SIG-M5 treated with dmso at 0.1 percent for 504 hours (cell line): ENCODE measurements around the gene RASSF1.

Source experiments
- DNase-seq: peaks from one replicate; lab custom pipeline; 2025; ENCODE audit not compliant: unreplicated experiment; lab: John Stamatoyannopoulos, UW

The RASSF1 gene

GRCh38 chr3:50345586-50346234 lies 5.1 kb upstream of the RASSF1 start, which contains the start of gene ZMYND10:
Gene ZMYND10 (minus strand): TSS chr3:50345732. CDS start chr3:50345579, 153 bp downstream.
- no peak for DNase-seq

DNA sequence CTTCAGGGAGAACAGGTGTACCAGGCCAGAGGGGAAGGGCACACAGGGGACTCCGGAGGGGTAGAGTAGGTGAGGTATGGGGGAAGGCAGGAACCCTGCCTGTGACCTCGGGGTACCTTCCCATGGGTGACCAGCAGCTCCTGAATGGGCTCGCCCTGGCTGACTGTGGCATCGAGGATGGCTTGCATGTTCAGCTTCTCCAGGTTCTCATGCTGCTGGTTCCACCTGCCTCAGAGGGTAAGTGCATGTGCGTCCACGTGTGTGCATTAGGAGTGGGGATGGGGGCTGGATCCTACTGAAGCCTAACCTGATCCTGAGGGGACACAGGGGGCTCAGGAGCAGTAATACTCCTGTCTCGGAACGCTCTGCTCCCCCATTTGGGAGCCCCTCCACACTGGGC lies 4.4 kb upstream of the RASSF1 start:
- no peak for DNase-seq

DNA sequence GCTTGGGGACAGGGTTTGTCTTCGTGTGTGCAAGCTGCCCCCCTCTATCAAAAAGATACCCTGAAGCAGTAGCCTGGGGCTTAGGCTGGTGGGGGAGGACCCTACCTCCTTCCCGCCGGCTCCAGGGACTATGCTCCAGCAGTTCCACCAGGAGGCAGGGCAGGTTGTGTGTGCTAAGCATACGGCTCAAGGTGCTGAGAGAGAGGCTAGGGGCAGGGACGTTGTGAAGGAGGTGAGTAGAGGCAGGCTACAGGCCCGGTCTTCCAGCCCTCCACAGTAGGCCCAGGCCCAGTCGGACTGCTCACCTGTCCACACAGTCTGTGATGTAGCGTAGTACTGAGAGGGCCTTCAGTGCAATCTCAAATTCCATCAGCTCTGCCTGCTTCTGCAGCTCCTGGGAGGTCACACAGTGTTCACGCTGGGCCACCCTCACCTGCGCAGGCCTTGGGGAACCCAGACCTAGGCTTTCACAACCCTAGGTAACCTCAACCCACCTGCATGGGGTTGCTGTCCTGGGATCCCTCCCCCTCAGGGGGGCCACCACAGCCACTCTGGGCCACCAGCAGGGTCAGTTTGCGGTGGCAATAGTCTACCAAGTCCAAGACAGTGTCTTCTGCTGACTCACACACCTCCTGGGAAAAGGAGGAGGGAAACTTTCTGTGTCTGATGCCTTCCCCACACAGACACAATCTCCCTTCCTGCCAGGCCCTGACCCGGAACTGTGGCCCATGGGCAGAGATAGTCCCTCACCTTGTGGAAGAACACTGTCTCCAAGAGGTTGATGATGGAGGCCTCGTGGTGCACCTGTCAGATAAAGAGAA lies 2.4 kb upstream of the RASSF1 start:
- no peak for DNase-seq

GRCh38 chr3:50341996-50342650 lies 1.5 kb upstream of the RASSF1 start:
- DNase-seq: no peak

DNA sequence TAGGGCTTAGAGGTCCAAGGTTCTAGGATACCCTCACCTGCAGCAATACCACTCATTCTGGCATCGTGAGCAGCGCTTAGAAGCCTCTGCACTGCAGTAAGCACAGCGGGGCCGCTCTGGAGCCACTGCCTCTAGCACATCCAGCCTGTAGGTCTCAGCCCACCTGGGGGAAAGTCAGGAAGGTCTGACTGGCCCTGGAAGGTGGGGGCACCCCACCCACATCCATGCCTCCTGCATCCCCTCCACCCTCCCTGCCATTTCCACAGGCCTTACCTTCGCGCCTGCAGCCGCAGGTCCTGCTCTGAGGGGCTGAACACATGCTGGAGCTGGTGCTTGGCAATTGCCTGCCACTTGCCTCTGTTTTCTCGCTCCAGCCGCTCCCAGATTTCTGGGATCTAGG lies 901 bp upstream of the RASSF1 start:
- DNase-seq: no peak

- no peak for DNase-seq
These were observed 539 bp downstream of the RASSF1 start for GRCh38 chr3:50340147-50340447.

GRCh38 chr3:50339485-50340146 lies 1.0 kb downstream of the RASSF1 start:
- no peak for DNase-seq

- peak; percentile 65 for DNase-seq
These were observed 1.7 kb downstream of the RASSF1 start for GRCh38 chr3:50338965-50339364.

GRCh38 chr3:50337175-50337861 lies 3.3 kb downstream of the RASSF1 start:
- DNase-seq: peak; percentile 98

- no peak for DNase-seq
These were observed 4.0 kb downstream of the RASSF1 start for GRCh38 chr3:50336452-50337174.

- no peak for DNase-seq
These were observed 6.1 kb downstream of the RASSF1 start for GRCh38 chr3:50334339-50335075.

DNA sequence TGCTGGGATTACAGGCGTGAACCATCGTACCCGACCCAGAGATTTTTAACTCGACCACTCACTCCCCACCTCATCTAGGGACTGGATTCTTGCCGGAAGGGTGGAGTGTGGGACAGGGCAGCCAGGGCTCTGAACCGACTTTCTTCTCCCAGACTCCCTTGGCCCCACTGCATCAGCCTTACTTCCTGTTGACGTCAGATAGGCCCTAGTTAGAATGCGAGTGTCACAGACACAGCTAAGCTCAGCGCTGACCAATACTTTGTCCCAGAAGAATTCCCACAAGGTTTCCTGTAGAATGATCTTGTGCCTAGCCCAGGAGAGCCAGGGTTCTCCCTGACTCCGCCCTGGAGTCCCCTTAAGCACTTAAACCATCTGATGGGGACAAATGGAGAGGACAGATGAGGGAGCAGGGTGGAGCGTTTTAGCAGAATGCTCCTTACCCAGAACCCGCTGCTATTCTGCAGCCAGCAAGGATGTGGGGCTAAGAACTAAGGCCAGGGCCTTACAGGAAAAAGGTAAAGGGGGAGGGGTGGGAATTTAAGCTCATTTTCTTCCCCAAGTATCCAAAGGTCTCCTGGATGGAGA lies 6.8 kb downstream of the RASSF1 start:
- no peak for DNase-seq

- DNase-seq: no peak
These were observed 9.2 kb downstream of the RASSF1 start for GRCh38 chr3:50331364-50331907.

DNA sequence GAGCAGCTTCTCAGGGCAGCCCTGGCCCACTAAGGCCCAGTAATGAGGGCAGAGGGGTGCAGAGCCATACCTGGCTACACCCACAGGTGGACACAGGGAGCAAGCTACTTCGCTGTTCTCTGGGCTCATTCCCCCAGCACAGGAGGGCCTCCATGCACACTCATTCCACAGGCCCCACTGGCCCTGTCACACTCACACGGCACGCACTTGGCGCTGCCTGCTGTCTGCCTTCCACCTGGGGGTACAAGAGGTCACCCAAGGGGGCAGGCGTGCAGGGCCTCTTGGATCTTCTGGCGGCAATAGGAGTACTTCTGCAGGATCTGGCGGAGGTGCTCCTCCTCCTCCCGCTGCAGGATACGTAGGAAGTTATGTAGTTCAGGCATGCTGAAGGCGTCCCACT lies 10.3 kb downstream of the RASSF1 start:
- DNase-seq: no peak

DNA sequence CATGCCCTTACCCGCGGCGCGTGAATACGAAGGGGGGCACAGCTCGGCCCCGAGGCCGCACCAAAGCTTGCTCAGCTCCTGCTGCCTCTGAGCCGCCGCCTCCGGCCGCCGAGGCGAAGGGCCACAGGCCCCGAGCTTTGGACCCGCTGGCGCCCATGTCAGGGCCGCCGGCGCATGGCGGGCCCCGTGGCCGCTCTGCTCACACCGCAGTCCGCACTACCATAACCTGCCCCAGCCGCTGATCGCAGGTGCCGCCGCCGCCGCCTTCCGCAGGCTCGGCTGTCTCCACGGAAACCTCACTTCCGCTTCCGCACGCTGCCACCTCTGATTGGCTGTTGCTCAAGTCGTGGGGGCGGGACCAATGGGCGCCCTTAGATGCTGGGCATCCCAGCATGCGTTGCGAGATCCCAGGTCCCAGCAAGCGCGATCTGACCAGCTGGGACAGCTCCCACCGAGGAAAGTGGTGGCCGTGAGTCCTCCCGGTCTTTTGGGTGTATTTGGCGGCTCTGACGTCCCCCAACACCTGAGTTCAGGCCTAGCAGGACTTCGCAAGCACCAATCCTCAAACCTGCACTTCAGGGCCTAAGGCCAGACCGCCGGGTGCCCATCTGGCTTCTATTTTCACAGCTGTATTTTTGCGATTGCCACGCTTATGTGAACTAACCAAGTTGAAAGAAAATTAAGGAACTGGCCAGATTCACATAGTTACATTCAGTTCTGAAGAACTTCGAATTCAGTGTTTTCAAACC lies 12.5 kb downstream of the RASSF1 start, which contains the start of gene TUSC2:
Gene TUSC2, minus strand, starts transcription at position 281 of the 749 bp plus-strand sequence. Its CDS starts 124 bp downstream, at position 157.
- peak; percentile 95 for DNase-seq

GRCh38 chr3:50327129-50327528 lies 13.5 kb downstream of the RASSF1 start:
- DNase-seq: no peak

DNA sequence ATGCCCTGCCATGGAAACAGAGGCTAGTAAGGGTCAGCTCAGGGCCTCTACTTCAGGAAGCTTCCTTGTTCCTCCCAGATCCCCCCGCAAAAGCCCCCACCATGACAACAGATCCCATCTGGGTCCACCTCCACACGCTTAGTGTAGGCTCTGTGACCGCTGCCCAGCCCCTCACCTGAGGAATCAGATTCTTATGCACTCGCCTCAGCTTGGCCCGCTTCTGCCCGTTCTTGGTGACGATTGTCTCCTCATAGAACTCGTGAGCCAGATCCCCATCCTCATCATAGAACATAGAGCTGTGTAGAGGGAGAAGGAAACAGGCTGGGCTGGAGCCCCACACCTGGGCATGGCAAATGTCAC lies 14.5 kb downstream of the RASSF1 start:
- no peak for DNase-seq

DNA sequence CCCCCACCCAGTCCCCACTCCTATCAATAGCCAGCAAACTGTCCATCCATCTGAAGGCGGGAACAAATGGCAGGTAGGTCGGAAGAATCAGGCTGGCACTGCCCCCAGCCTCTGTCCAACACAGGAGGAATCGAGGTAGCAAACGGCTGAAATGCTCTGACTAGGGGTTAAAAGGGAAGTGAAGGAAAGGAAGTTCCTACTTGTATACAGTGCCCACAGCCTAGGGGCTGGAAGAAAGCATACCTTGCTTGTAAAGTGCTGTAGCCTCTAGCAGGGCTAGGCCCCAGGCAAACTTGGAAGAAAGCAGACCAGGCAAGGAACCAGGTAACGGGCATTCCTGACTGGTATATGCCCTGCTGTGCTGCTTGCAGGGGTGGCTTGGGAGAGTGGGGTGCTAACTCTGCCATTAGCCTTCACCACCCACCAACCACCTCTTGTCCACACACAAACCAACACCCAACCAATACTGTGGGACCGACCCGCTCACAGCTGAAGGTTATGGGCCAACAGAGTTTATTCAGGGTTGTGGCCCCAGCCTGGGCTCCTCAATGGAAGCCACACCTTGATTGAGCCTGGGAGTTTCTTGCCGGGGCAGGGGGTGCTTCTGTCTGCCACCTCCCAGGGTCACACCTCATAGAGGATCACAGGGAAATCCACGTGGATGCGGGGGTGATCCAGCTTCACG lies 15.0 kb downstream of the RASSF1 start:
- DNase-seq: no peak
